Inferior parietal cortex (tissue), 1 donor: ENCODE data around the gene KLK3.
A peak's percentile ranks its signal among the peaks of the same experiment; 100 is the strongest.

Experiments
- DNase-seq: peaks from one replicate; pipeline ENCODE4 v3.0.0-alpha.2; 2016; ENCODE audit errors: extremely low spot score

The KLK3 gene

DNA sequence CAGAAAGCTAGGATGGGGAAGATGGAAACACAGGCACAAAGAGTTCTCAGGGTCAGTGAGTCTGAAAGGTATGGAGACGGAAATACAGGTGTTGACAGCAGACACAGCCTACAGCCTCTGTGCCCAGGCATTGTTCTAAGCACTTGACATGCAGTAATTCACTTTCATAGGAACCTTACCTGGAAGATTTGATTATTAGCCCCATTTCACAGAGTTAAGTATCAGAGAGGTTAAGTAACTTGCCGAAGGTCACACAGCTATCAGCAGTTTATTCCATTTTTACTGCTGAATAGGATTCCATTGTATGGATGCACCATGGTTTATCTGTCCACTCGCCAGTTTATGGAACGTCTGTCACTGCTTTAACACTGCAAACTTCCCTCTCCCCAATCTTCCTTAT is 43.3 kb downstream of the KLK3 start:
- no peak for DNase-seq

- no peak for DNase-seq
Measured at GRCh38 chr19:50899569-50899968, 44.9 kb downstream of the KLK3 start.

GRCh38 chr19:50902640-50903039 is 47.9 kb downstream of the KLK3 start:
- DNase-seq, result no peak

DNA sequence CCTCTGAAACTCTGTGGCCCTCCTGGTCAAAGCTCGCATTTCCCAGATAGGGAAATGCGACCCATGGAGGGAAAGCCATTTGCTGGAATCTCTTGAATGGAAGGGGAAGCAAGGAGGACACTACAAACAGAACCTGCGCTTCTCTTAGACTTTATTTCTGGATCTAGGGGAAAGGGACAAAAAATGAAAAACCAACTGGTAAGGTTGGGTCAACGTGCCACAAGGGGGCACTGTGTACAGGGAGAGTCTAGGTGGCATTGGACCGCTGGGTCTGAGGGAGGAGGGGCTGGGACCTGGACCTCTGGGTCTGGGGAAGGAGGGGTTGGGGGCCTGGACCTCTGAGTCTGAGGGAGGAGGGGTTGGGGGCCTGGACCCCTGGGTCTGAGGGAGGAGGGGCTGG is 51.5 kb downstream of the KLK3 start:
- DNase-seq, result peak; percentile 9

DNA sequence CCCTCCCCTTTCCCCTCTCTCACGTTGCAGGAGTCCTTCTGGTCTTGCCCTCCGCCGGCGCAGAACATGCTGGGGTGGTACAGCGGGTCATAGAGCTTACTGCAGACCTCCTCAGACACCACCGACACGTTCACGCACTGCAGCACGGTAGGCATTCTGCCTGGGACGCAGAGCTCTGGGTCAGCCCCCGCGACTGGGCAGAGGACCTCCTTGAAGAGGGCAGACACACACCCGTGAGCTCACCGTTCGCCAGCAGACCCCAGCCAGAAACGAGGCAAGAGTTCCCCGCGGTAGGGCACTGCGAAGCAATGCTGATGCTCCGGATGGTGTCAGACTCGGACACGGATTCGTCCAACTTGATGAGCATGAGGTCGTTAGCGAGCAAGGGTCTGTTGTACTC is 53.6 kb downstream of the KLK3 start:
- DNase-seq, result no peak

DNA sequence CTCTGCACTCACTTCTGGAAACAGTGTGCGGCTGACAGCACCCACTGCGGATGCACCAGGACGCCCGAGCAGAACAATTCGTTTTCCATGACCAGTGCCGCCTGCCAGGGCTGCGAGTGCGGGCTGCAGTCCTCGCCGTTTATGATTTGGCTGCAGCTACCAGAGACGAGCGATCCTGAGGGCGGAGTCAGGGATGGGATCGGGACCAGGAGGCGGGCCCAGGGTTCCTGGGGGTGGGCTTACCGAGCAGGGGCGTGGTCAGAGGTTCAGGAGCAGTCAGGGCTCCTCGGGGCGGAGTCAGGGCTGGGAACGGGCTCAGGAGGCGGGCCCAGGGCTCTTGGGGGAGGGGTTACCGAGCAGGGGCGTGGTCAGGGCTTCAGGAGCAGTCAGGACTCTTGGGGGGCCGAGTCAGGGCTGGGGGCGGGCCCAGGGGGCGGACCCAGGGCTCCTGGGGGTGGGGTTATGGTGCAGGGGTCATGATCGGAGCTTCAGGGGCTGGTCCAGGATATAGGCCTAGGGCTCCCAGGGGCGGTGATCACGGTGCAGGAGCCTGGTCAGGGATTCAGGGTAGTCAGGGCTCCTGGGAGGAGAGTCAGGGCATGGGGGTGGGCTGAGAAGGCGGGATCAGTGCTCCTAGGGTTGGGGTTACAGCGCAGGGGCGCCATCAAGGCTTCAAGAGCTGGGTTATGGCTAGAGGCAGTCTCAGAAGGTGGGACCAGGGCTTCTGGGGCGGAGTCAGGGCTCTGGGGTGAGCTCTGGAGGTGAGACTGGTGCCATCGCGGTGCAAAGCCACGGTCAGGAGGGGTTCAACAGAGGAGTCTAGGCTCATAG is 54.7 kb downstream of the KLK3 start:
- no peak for DNase-seq
